ENCODE data around the gene ASB2. TPM values are rescaled to one million over a fixed set of nuclear protein-coding genes. Genes with fewer than 3 reads are reported as not detected.

The ASB2 gene
- total and polyA plus RNA-seq, 2 of the 4 experiments (the other 2 are of a cell fraction): 0.54 to 0.77 TPM

DNA sequence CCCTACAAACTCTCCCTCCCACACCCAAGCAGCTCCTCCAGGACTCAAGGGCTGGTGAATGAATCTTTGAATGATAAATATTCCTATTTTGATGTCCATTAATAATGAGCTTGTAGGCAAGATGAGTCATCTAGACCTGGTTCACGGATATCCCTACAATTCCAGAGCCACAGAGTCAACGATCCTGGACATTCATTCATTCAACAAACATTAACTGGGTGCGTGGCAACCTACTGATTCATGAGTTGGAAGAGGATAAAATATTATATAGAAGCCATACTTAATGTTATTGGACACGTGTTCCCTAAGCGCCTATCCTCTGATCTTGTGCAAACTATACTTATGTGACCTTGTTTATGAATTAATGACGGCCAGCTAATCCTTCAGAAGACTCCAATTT, 49.4 kb upstream of the ASB2 start:
- no peak overlapping the region for H4K5ac ChIP-seq (ENCODE audit: low read depth, low read length)
- H3K4me2 ChIP-seq (ENCODE audit: low read depth, low read length): peak overlapping the region; percentile 69
- H3K4me3 ChIP-seq (ENCODE audit: insufficient read depth, low read depth, low read length): peak overlapping the region; percentile 12; the same call in 1 of the 2 replicates
- H2AK9ac ChIP-seq (replicated peaks; ENCODE audit: low read depth, low read length, poor library complexity): no peak overlapping the region
- H2BK15ac ChIP-seq (ENCODE audit: low read depth, low read length): no peak overlapping the region
- peak overlapping the region; percentile 90 for H2AFZ ChIP-seq (replicated peaks; ENCODE audit: low read length, poor library complexity)
- peak overlapping the region in 1 of 2 experiments; percentile 71; a peak in 1 of 4 replicates for H4K8ac ChIP-seq (ENCODE audit: low read depth in 2 of 2, low read length in 2 of 2)
- no peaks in the 10 kb centered on the region; the same call in 1 of the 2 replicates for H3K4me1 ChIP-seq (ENCODE audit: control insufficient read depth, insufficient read depth, low read length)
- in situ Hi-C loops (cut with MboI; ENCODE audit: low sequenced_read_pairs) (no loop called here), dilution Hi-C loops (cut with HindIII; ENCODE audit: low sequenced_read_pairs, unreplicated experiment) (no loop called here), intact Hi-C loops (cut with micrococcal nuclease) (no loop called here)
- BruUV-seq (replicated peaks): no TSS peak
- no peak overlapping the region for H3K23ac ChIP-seq (ENCODE audit: low read depth, low read length)
- ATAC-seq (ENCODE audit: low read depth) (no peak), DNase-seq (no peak)
- CTCF ChIA-PET: interaction anchor here (0.9 to 1.4 kb wide), 4 partner anchors 11 to 111 kb away, joined by 3 to 10 read pairs (median 3); no protein-coding TSS in a partner anchor
- H3K36me3 ChIP-seq (ENCODE audit: control insufficient read depth, insufficient read depth, low read length): no peaks in the 10 kb centered on the region
- no peaks in the 10 kb centered on the region for H4K20me1 ChIP-seq (ENCODE audit: insufficient read depth, low read length)
- H3K9ac ChIP-seq (ENCODE audit: low read depth, low read length): no peak overlapping the region
- H2BK120ac ChIP-seq (ENCODE audit: low read depth, low read length): no peak overlapping the region
- no peaks in the 10 kb centered on the region for H3K9me3 ChIP-seq (ENCODE audit: control insufficient read depth, insufficient read depth, low read length)
- H3K27me3 ChIP-seq (ENCODE audit: control insufficient read depth, insufficient read depth, low read length): no peaks in the 10 kb centered on the region; the same call in 1 of the 2 replicates
- no peak overlapping the region for H2AK5ac ChIP-seq (ENCODE audit: low read depth, low read length)
- H3K9me1 ChIP-seq (ENCODE audit: insufficient read depth, low read length): 0 out of 2 replicates have a peak, but pooled peaks cover 5% of the 10 kb centered on the region
- no peak overlapping the region for H2BK20ac ChIP-seq (ENCODE audit: low read depth, low read length)
- no peak overlapping the region for H4K91ac ChIP-seq (ENCODE audit: insufficient read depth, low read depth, low read length)
- H3K14ac ChIP-seq (replicated peaks; ENCODE audit: low read depth, low read length): no peak overlapping the region
- no peak overlapping the region for H3K18ac ChIP-seq (ENCODE audit: low read depth, low read length)
- no peak overlapping the region for H3K4ac ChIP-seq (ENCODE audit: low read depth, low read length)
- no CpG with 5 or more reads among the region's 6 CpGs for WGBS, 2 experiments (ENCODE audit: extremely low coverage in 2 of 2, insufficient read length in 1 of 2)
- H2BK5ac ChIP-seq (ENCODE audit: low read depth, low read length, poor library complexity, severe bottlenecking): no peak overlapping the region
- POLR2A ChIA-PET (ENCODE audit: unreplicated experiment): interaction anchor here (0.9 kb wide), 1 partner anchor 56 kb away, joined by 3 read pairs; the partner anchor contains the start of gene IFI27L1
- TF ChIP-seq BHLHE40 (IDR thresholded peaks at IDR 0.05; ENCODE audit: low read depth, low read length): no peak
- TF ChIP-seq, protein P1, sequence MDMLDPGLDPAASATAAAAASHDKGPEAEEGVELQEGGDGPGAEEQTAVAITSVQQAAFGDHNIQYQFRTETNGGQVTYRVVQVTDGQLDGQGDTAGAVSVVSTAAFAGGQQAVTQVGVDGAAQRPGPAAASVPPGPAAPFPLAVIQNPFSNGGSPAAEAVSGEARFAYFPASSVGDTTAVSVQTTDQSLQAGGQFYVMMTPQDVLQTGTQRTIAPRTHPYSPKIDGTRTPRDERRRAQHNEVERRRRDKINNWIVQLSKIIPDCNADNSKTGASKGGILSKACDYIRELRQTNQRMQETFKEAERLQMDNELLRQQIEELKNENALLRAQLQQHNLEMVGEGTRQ (IDR thresholded peaks at IDR 0.05; ENCODE audit: low read depth, low read length): no peak
- TF ChIP-seq, protein P2, sequence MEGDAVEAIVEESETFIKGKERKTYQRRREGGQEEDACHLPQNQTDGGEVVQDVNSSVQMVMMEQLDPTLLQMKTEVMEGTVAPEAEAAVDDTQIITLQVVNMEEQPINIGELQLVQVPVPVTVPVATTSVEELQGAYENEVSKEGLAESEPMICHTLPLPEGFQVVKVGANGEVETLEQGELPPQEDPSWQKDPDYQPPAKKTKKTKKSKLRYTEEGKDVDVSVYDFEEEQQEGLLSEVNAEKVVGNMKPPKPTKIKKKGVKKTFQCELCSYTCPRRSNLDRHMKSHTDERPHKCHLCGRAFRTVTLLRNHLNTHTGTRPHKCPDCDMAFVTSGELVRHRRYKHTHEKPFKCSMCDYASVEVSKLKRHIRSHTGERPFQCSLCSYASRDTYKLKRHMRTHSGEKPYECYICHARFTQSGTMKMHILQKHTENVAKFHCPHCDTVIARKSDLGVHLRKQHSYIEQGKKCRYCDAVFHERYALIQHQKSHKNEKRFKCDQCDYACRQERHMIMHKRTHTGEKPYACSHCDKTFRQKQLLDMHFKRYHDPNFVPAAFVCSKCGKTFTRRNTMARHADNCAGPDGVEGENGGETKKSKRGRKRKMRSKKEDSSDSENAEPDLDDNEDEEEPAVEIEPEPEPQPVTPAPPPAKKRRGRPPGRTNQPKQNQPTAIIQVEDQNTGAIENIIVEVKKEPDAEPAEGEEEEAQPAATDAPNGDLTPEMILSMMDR (conservative IDR thresholded peaks at IDR 0.05; ENCODE audit: low read depth, low read length): no peak
- TF ChIP-seq CEBPB (IDR thresholded peaks at IDR 0.05; ENCODE audit: low read depth, low read length): no peak
- TF ChIP-seq NFE2L2 (IDR thresholded peaks at IDR 0.05; ENCODE audit: low read depth, low read length): no peak
- TF ChIP-seq CHD1 (IDR thresholded peaks at IDR 0.05; ENCODE audit: low read depth, low read length): no peak
- no peak for TF ChIP-seq MAZ (IDR thresholded peaks at IDR 0.05; ENCODE audit: borderline replicate concordance, low read depth, low read length)
- 0 out of 2 replicates have a peak, but pooled peaks have one; percentile 7 for TF ChIP-seq FOS (IDR thresholded peaks at IDR 0.05; ENCODE audit: low read depth, low read length)
- H3K56ac ChIP-seq (ENCODE audit: extremely low read depth, insufficient read depth, low read length): no peak overlapping the region
- H3K27ac ChIP-seq (ENCODE audit: insufficient read depth, low read length): no peak overlapping the region
- H3K79me1 ChIP-seq (ENCODE audit: low read depth in 1 of 2, low read length in 2 of 2): 0 out of 4 replicates have a peak, but pooled peaks cover 0 to 4% of the 10 kb centered on the region in 2 experiments

Measured in IMR-90 (cell line).